GM18526 (cell line): ENCODE results near the gene HOTAIR.

Experiments
- POLR2A ChIP-seq: IDR thresholded peaks from 3 replicates; pipeline ENCODE4 v1.6.1; 2011; ENCODE audit not compliant: insufficient read length; ENCODE audit errors: extremely low read depth

The HOTAIR gene

GRCh38 chr12:53956914-53957536 is 17.7 kb downstream of the HOTAIR start:
- TF ChIP-seq POLR2A = no peak

- no peak for TF ChIP-seq POLR2A
These were observed 18.4 kb downstream of the HOTAIR start for GRCh38 chr12:53956251-53956887.

GRCh38 chr12:53955776-53956250 is 18.9 kb downstream of the HOTAIR start:
- TF ChIP-seq POLR2A = no peak

GRCh38 chr12:53955036-53955775 is 19.5 kb downstream of the HOTAIR start:
- TF ChIP-seq POLR2A = no peak

GRCh38 chr12:53954694-53955035 is 20.1 kb downstream of the HOTAIR start, which contains the start of gene HOXC12:
TSS of gene HOXC12 (plus strand) at chr12:53954903. CDS start at chr12:53954930, 27 bp downstream.
- no peak for TF ChIP-seq POLR2A

- no peak for TF ChIP-seq POLR2A
These were observed 20.7 kb downstream of the HOTAIR start for GRCh38 chr12:53953831-53954693.

- no peak for TF ChIP-seq POLR2A
These were observed 21.7 kb downstream of the HOTAIR start for GRCh38 chr12:53952871-53953734.

GRCh38 chr12:53952335-53952694 is 22.4 kb downstream of the HOTAIR start:
- TF ChIP-seq POLR2A = no peak

GRCh38 chr12:53951577-53952334 is 23.0 kb downstream of the HOTAIR start:
- TF ChIP-seq POLR2A = no peak

GRCh38 chr12:53950789-53951576 is 23.8 kb downstream of the HOTAIR start:
- no peak for TF ChIP-seq POLR2A

- TF ChIP-seq POLR2A = no peak
These were observed 24.3 kb downstream of the HOTAIR start for GRCh38 chr12:53950437-53950773.

- TF ChIP-seq POLR2A = no peak
These were observed 24.9 kb downstream of the HOTAIR start for GRCh38 chr12:53949631-53950436.
